Measurements from ENCODE around the gene BRS3.
"Not testable (repeated sequence)": the region's sequence is repeated elsewhere in the genome, so short reads cannot be mapped to it uniquely, and the experiment has no call there.

BRS3 gene

GRCh38 chrX:136487647-136488046 is at the start of gene BRS3:
Gene BRS3, plus strand, starts transcription at chrX:136487947. Its CDS starts 168 bp downstream, at chrX:136488115.
- DNase-seq (ENCODE audit: low read depth in 3 of 3): no peak

- DNase-seq (ENCODE audit: low read depth in 3 of 3): no peak
Measured at GRCh38 chrX:136438192-136438591, 49.6 kb upstream of the BRS3 start.

DNA sequence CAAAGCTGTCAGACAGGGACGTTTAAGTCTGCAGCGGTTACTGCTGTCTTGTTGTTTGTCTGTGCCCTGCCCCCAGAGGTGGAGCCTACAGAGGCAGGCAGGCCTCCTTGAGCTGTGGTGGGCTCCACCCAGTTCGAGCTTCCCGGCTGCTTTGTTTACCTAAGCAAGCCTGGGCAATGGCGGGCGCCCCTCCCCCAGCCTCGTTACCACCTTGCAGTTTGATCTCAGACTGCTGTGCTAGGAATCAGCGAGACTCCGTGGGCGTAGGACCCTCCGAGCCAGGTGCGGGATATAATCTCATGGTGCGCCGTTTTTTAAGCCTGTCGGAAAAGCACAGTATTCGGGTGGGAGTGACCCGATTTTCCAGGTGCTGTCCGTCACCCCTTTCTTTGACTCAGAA is 42.1 kb upstream of the BRS3 start:
- not testable (repeated sequence) for DNase-seq (ENCODE audit: low read depth in 3 of 3)

DNA sequence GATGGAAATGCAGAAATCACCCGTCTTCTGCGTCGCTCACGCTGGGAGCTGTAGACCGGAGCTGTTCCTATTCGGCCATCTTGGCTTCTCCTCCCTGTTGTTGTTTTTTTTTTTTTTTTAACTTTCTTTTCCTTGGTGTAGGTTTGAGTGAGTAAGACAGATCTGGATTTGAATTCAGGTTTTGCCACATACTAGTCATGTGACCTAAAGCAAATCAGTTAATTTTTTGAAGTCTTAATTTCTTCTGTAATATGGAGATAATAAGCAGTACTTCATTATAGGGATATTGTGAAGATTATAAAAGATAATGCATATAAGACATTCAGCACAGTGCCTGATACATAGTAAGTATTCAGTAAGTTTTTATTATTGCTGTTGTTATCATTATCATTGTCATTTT is 41.5 kb upstream of the BRS3 start:
- DNase-seq (ENCODE audit: low read depth in 3 of 3): no peak

GRCh38 chrX:136447308-136447707 is 40.4 kb upstream of the BRS3 start:
- DNase-seq (ENCODE audit: low read depth in 3 of 3): no peak

DNA sequence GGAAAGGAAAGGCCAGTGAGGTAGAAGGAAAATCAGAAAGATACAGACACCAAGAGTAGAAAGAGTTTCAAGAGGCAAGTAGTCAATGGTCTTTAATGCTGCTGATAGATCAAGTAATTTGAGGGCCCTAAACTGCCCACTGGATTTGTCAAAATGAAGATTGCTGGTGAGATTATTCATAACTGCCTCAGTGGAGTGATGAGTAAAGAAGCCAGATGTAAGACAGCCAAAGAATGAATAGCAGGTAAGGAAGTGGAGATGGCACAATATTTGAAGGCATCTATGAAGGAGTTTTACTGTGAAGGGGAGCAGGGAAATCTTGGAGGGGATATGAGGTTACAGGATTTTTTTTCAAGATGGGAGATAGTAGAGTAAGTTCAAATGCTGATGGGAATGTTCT is 39.8 kb upstream of the BRS3 start:
- no peak for DNase-seq (ENCODE audit: low read depth in 3 of 3)

- no peak for DNase-seq (ENCODE audit: low read depth in 3 of 3)
Measured at GRCh38 chrX:136450050-136450830, 37.5 kb upstream of the BRS3 start.

DNA sequence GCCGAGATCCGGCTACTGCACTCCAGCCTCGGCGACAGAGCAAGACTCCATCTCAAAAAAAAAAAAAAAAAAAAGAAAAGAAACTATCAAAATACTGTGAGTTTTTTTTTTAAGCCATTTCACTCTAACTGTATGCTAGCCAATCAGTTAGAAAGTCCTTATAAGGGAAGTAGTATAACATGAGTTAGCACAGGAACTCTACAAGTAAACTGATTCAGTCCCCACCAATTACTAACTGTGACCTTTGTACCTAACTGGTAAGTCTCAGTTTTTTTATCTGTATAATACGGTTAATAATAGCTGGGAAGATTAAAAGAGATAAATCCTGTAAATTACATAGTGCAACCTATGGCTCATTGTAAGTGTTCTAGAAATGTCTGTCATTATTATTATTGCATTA is 35.1 kb upstream of the BRS3 start:
- no peak for DNase-seq (ENCODE audit: low read depth in 3 of 3)

DNA sequence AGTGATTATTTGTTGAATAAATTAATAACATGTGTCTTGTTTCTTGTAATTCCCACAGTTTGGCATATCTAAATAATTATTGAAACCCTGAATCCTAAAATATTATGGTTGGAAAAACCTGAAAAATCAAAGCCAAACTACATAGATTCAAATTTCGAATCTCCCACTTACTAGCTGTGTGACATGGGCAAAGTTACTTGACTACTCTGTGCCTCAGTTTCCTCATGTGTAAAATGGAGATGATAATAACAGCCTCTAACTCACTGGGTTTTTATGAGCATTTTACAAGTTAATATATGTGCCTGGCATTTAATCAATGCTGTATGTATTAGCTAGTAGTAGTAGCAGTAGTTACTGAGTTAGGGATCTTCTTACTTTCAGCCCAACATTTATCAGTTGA is 34.6 kb upstream of the BRS3 start:
- DNase-seq (ENCODE audit: low read depth in 3 of 3): no peak

DNA sequence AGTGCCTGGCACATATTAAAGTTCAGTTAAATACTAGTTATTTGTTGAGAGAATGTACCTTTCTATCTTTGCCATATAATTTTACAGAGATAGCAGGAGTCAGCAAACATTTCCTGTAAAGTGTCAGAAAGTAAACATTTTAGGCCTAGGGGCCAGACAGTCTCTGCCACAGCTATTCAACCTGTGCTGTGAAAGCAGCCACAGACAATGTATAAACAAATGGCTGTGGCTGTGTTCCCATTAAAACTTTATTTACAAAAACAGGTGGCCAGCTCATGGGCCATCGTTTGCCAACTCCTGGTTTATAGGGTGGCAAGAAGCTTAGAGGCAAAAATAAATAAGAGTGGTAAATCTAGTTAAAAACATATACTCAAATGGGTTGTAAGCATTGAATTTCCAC is 34.0 kb upstream of the BRS3 start:
- DNase-seq (ENCODE audit: low read depth in 3 of 3): no peak

DNA sequence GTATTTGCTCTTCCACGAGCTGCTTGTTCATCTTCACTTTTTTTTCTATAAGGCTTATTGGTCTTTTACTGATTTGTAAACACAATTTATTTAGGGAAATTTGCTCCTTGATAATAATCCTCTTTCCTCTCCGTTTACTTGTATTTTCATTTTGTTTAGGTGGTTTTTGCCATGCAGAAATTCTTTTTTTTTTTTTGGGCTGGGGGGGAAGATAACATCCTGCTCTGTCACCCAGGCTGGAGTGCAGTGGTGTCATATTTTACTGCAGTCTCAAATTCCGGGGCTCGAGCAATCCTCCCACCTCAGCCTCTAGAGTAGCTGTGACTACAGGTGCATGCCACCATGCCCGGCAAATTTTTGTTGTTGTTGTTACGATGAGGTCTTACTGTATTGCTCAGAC is 31.6 kb upstream of the BRS3 start:
- DNase-seq (ENCODE audit: low read depth in 3 of 3): no peak

- no peak for DNase-seq (ENCODE audit: low read depth in 3 of 3)
Measured at GRCh38 chrX:136457303-136457917, 30.3 kb upstream of the BRS3 start.

DNA sequence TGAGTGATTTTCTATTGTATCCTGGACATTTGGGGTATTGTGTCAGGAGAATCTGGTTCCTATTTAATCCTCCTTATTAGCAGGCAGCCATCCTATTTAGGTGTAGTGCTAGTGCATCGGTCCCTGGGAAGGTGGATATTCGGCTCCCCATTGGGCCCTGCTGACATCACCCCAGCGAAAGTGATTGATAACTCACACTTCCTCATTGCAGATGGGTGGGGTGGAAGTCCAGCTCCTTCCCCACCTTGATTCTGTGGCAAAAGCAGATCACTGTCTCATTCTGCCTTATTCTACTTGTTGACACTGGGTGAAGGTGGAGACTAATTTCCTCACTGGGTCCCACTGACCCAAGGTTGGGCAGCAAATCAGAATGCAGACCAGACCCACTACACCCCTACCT is 23.2 kb upstream of the BRS3 start:
- no peak for DNase-seq (ENCODE audit: low read depth in 3 of 3)

DNA sequence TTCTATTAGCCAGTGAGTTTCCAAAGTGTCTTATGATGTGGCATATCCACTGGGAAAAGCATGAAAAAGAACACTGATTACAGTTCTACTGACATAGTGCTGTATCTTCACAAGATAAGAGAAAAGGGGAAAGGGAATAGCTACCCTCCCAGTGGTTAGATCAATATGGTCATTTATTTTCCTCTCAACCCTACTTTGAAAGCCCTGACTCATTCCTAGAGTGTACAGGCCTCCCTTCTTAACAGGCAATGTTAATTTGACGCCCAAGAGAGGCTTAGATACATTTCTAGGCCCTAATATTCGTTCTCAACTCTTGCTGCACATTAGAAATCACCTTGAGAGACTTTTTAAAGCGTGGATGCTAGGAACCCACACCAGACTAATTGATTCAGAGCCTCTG is 20.4 kb upstream of the BRS3 start:
- no peak for DNase-seq (ENCODE audit: low read depth in 3 of 3)

DNA sequence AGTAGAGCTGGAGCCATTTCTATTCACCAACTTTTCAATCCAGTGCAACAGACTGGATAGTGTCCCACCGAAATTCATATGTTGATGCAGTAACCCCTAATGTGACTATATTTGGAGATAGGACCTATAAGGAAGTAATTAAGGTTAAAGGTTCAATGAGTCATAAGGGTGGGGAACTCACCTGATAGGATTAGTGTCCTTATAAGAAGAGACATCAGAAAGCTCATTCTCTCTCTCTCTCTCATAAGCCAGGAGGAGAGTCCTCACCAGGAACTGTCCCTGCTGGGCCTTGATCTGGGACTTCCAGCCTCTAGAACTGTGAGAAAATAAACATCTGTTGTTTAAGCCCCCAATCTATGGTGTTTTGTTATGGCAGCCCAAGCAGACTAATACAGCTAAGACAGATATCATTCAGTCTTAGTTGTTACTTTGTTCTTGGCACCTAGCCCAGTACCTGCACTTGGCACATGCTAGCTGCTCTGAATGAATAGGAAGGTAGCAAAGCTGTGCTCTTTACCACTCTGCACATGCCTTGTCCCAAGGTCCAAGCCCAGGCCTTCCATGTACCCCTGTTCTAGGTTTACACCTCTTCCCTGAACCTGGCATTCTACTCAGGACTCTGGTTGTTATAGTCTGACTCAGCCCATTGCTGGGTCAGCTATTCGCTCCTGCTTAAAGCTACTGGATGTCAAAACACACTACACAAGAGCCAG is 19.2 kb upstream of the BRS3 start:
- DNase-seq (ENCODE audit: low read depth in 3 of 3): no peak

GRCh38 chrX:136473663-136474062 is 14.1 kb upstream of the BRS3 start:
- DNase-seq (ENCODE audit: low read depth in 3 of 3): no peak

- DNase-seq (ENCODE audit: low read depth in 3 of 3): no peak
Measured at GRCh38 chrX:136475236-136475635, 12.5 kb upstream of the BRS3 start.

DNA sequence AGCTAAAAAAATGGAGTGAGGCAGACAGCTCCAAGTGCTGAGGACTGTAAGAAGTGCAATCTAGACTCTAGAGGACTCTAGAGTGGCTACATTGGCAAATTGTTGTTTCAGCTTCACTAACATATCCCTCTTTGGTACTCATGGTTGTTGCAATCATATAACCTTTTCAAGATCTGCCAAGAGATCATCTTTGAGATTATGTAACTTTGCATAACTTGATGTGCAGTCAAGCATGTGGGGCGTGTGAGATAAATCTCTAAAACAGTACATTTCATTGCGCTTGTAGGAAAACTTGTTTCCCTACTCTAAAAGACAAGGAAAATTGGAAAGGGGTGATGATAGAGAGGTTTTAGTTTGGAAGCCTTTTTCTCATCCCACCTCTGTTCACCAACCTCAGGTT is 11.2 kb upstream of the BRS3 start:
- DNase-seq (ENCODE audit: low read depth in 3 of 3): no peak

DNA sequence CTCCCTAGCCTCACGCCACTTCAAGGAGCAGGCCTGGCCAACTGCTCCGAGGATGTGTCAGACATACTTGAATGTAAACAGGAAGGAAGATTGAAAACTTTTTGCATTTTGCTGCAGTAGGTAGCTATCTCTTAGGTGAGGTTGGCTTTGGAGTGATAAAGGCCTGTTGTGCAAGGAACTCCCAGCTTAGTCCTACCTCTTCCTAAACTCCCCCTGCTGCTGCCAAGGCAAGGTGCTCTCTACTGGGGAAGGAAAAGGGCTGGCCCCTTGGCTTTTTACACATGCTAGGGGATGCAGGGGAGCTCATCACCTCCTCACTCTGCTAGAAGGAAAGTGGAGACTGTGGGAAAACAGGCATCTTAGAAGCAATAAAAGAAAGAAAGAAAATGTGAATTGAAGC is 10.7 kb upstream of the BRS3 start:
- no peak for DNase-seq (ENCODE audit: low read depth in 3 of 3)

DNA sequence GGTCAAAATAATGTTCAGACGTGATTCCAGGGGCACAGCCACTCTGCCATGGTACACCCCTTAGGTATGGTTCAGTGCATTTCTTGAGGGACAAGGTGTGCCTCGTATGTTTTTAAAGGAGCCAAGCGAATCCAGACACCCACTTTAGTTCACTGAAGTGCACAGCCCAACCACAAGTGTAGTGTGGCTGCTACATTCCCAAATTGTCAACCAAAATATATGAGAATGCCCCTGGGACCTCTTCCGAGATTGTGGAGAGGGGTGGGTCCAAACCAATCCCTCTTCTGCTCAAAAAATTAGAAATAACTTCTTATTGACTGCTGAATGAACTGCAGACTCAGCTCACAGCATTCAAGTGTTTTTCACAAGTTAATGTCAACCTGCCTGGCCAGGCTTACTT is 7.4 kb upstream of the BRS3 start:
- DNase-seq (ENCODE audit: low read depth in 3 of 3): no peak

- no peak for DNase-seq (ENCODE audit: low read depth in 3 of 3)
Measured at GRCh38 chrX:136488706-136489105, 959 bp downstream of the BRS3 start.

DNA sequence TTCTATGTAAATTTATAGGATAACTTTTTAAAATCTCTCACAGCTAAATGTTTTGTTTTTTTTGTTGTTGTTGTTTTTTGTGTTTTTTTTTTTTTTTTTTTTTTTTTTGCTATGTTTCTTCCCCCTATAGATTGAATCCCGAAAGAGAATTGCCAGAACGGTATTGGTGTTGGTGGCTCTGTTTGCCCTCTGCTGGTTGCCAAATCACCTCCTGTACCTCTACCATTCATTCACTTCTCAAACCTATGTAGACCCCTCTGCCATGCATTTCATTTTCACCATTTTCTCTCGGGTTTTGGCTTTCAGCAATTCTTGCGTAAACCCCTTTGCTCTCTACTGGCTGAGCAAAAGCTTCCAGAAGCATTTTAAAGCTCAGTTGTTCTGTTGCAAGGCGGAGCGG is 4.1 kb downstream of the BRS3 start:
- no peak for DNase-seq (ENCODE audit: low read depth in 3 of 3)

DNA sequence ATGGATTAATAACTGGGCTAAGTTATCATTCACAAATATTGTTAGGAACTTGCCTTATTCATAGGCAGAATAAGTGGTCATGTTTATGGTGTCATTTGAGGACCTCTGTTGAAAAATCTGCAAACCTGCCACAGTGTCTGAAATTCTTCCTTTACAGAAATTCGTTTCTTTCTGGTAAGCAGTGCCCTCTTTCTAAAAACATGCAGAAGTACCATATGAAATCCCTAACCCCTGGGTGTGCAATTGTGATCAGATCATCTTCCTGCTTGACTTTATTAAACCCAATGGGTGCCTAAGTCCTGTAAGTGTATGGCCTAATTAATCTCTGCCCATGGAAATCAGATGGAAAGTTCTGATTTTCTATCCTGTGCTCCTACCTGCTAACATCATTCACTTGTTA is 5.3 kb downstream of the BRS3 start:
- DNase-seq (ENCODE audit: low read depth in 3 of 3): no peak

All from stimulated activated CD4-positive, alpha-beta T cell treated with anti-CD3 and anti-CD28 coated beads, TNF-alpha, amount 100 ng/mL, for 48 hours (primary cell).